ENCODE measurements around the gene SCN10A. TPM values are rescaled to one million over a fixed set of nuclear protein-coding genes. Genes with fewer than 3 reads are reported as not detected.
A peak's percentile ranks its signal among the peaks of the same experiment; 100 is the strongest.

Gene SCN10A
- total RNA-seq, 1 donor from 2014 or later = not detected

- H3K4me1 Mint-ChIP-seq (ENCODE audit: low read depth) = no peaks in the 10 kb centered on the region
- peaks cover 9% of the 10 kb centered on the region for H3K27me3 Mint-ChIP-seq (ENCODE audit: insufficient read depth)
- intact Hi-C loops (cut with micrococcal nuclease) = no loop called here
- no peak overlapping the region for H3K4me3 Mint-ChIP-seq
- no peak overlapping the region for H3K27ac Mint-ChIP-seq
- no peaks in the 10 kb centered on the region for H3K36me3 Mint-ChIP-seq (ENCODE audit: low read depth)
- DNase-seq (ENCODE audit: low spot score) = no peak
- no peaks in the 10 kb centered on the region for H3K9me3 Mint-ChIP-seq
Observed at GRCh38 chr3:38824349-38824748, 8.3 kb upstream of the SCN10A start.

- Mint-ChIP-seq H3K27me3 (ENCODE audit: insufficient read depth) (peaks cover 9% of the 10 kb centered on the region), H3K36me3 (ENCODE audit: low read depth) (no peaks in the 10 kb centered on the region), H3K27ac (no peak overlapping the region), H3K4me1 (ENCODE audit: low read depth) (no peaks in the 10 kb centered on the region), H3K9me3 (no peaks in the 10 kb centered on the region), H3K4me3 (no peak overlapping the region)
- intact Hi-C loops (cut with micrococcal nuclease) = no loop called here
- no peak for DNase-seq (ENCODE audit: low spot score)
Observed at GRCh38 chr3:38823722-38824121, 7.7 kb upstream of the SCN10A start.

GRCh38 chr3:38823186-38823585 lies 7.2 kb upstream of the SCN10A start:
- H3K4me1 Mint-ChIP-seq (ENCODE audit: low read depth) = no peaks in the 10 kb centered on the region
- no peak overlapping the region for H3K4me3 Mint-ChIP-seq
- H3K9me3 Mint-ChIP-seq = no peaks in the 10 kb centered on the region
- intact Hi-C loops (cut with micrococcal nuclease) = no loop called here
- H3K36me3 Mint-ChIP-seq (ENCODE audit: low read depth) = no peaks in the 10 kb centered on the region
- H3K27me3 Mint-ChIP-seq (ENCODE audit: insufficient read depth) = peaks cover 9% of the 10 kb centered on the region
- DNase-seq (ENCODE audit: low spot score) = no peak
- H3K27ac Mint-ChIP-seq = no peak overlapping the region

- Mint-ChIP-seq H3K4me1 (ENCODE audit: low read depth) (no peaks in the 10 kb centered on the region), H3K27ac (no peak overlapping the region), H3K36me3 (ENCODE audit: low read depth) (no peaks in the 10 kb centered on the region), H3K9me3 (no peaks in the 10 kb centered on the region), H3K27me3 (ENCODE audit: insufficient read depth) (no peaks in the 10 kb centered on the region), H3K4me3 (no peak overlapping the region)
- DNase-seq (ENCODE audit: low spot score) = no peak
- intact Hi-C loops (cut with micrococcal nuclease) = no loop called here
Observed at GRCh38 chr3:38811822-38812221, 4.2 kb downstream of the SCN10A start.

DNA sequence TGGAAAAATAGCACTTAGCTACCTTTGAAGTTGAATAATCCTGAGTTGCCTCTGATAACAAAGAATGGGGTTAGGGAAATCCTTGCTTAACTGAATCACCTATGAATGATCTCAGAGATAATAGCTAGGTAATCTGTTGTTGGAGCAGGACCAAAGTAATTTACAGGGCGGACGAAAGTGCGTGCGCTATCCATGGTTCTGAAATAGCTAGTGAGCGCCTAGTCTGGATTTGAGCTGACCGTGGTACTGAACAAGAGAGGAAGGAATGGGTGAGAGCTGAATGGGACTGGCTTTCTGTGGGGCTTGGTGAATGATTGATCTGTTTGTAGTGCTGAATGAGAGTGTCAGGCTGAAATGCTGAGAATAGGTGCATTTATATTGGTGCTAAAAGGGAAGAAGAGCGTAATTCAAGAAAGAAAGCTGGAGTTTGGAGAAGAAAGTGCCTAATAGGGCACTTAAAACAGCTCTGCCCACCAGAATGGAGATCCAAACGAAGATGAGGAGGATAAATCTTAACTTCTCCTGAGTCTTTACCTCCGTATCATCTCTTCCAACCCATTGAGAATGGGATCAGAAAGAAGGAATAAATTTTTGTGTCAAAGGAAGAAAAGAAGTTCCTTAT lies 10.1 kb downstream of the SCN10A start:
- H3K4me1 Mint-ChIP-seq (ENCODE audit: low read depth) = no peaks in the 10 kb centered on the region
- DNase-seq (ENCODE audit: low spot score) = peak; percentile 22
- no peak overlapping the region for H3K4me3 Mint-ChIP-seq
- no peak overlapping the region for H3K27ac Mint-ChIP-seq
- H3K27me3 Mint-ChIP-seq (ENCODE audit: insufficient read depth) = peaks cover 2% of the 10 kb centered on the region
- H3K9me3 Mint-ChIP-seq = peaks cover 3% of the 10 kb centered on the region
- intact Hi-C loops (cut with micrococcal nuclease) = no loop called here
- H3K36me3 Mint-ChIP-seq (ENCODE audit: low read depth) = no peaks in the 10 kb centered on the region

GRCh38 chr3:38805004-38805403 lies 11.0 kb downstream of the SCN10A start:
- H3K36me3 Mint-ChIP-seq (ENCODE audit: low read depth) = no peaks in the 10 kb centered on the region
- H3K27ac Mint-ChIP-seq = no peak overlapping the region
- H3K4me3 Mint-ChIP-seq = no peak overlapping the region
- no peaks in the 10 kb centered on the region for H3K4me1 Mint-ChIP-seq (ENCODE audit: low read depth)
- H3K27me3 Mint-ChIP-seq (ENCODE audit: insufficient read depth) = peaks cover 2% of the 10 kb centered on the region
- intact Hi-C loops (cut with micrococcal nuclease) = no loop called here
- no peak for DNase-seq (ENCODE audit: low spot score)
- H3K9me3 Mint-ChIP-seq = peaks cover 3% of the 10 kb centered on the region

DNA sequence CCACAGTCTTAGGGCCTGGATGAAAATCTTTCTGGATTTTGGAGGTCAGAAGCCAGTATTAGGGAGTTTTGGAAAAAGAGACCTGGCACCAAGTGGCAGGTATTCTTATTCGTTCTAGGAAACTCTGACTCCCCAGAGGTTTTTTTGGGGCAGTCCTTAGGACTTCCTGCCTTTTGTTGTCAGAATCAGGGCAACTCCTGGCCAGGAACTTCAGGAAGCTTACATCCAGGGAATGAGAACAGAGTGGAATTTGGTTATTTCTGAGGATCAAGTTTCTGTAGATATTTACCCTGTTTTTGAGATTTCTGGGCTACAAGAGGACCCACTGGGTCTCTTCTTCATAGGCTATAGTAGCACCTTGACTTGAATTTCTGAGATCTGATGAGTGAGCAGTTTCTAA lies 15.5 kb downstream of the SCN10A start:
- intact Hi-C loops (cut with micrococcal nuclease) = no loop called here
- Mint-ChIP-seq H3K4me1 (ENCODE audit: low read depth) (no peaks in the 10 kb centered on the region), H3K9me3 (no peaks in the 10 kb centered on the region)

DNA sequence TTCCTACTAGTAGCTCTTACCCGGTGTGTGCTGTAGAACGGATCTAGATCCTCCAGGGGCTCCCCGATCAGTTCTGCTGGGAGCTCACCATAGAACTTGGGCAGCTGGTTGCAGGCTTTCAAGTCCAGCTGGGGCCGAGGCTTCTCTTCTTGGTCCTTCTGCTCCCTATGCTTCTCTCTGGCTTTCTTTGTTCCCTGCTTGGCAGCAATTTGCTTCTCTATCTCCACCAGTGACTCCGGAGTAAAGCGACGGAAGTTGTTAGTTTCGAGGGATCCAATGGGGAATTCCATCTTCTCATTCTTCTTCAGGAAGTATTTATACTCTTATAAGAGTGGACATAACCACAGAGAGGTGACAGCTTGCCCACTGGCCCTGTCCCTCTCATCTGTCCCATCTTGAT lies 22.3 kb downstream of the SCN10A start:
- no peaks in the 10 kb centered on the region for H3K9me3 Mint-ChIP-seq
- H3K36me3 Mint-ChIP-seq (ENCODE audit: low read depth) = no peaks in the 10 kb centered on the region
- no peak overlapping the region for H3K4me3 Mint-ChIP-seq
- H3K27me3 Mint-ChIP-seq (ENCODE audit: insufficient read depth) = no peaks in the 10 kb centered on the region
- H3K4me1 Mint-ChIP-seq (ENCODE audit: low read depth) = no peaks in the 10 kb centered on the region
- H3K27ac Mint-ChIP-seq = no peak overlapping the region
- intact Hi-C loops (cut with micrococcal nuclease) = no loop called here
- DNase-seq (ENCODE audit: low spot score) = no peak

More for the DNA sequence above, 15.5 kb downstream of the SCN10A start:
- peaks cover 2% of the 10 kb centered on the region for H3K27me3 Mint-ChIP-seq (ENCODE audit: insufficient read depth)
- DNase-seq (ENCODE audit: low spot score) = no peak
- H3K36me3 Mint-ChIP-seq (ENCODE audit: low read depth) = no peaks in the 10 kb centered on the region
- no peak overlapping the region for H3K4me3 Mint-ChIP-seq
- no peak overlapping the region for H3K27ac Mint-ChIP-seq

- no peak for DNase-seq (ENCODE audit: low spot score)
- H3K9me3 Mint-ChIP-seq = no peaks in the 10 kb centered on the region
- no peaks in the 10 kb centered on the region for H3K4me1 Mint-ChIP-seq (ENCODE audit: low read depth)
- no peak overlapping the region for H3K4me3 Mint-ChIP-seq
- no peaks in the 10 kb centered on the region for H3K36me3 Mint-ChIP-seq (ENCODE audit: low read depth)
- no peak overlapping the region for H3K27ac Mint-ChIP-seq
- no peaks in the 10 kb centered on the region for H3K27me3 Mint-ChIP-seq (ENCODE audit: insufficient read depth)
- intact Hi-C loops (cut with micrococcal nuclease) = no loop called here
Observed at GRCh38 chr3:38792983-38793382, 23.0 kb downstream of the SCN10A start.

DNA sequence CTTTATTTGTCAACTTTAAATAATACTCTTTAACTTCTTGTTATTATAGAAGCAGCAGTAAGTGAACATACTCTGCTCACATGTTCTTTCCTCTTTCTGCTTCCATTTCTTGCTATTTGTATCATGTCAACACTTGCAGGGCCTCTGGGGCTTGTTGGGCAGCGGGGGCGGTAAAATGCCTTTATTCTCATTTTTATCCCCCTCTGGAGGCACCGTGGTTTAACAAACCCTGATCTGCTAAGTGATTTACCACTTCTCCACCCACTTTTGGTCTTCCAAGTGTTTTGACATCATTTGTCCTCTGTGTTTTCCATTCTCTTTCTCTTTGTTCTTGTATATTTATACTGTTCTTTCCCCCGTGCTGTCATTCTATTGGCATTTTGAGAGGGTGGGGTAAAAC lies 33.9 kb downstream of the SCN10A start:
- Mint-ChIP-seq H3K9me3 (no peaks in the 10 kb centered on the region), H3K27me3 (ENCODE audit: insufficient read depth) (peaks cover 10% of the 10 kb centered on the region), H3K4me3 (no peak overlapping the region), H3K4me1 (ENCODE audit: low read depth) (no peaks in the 10 kb centered on the region), H3K36me3 (ENCODE audit: low read depth) (no peaks in the 10 kb centered on the region), H3K27ac (no peak overlapping the region)
- DNase-seq (ENCODE audit: low spot score) = no peak
- intact Hi-C loops (cut with micrococcal nuclease) = no loop called here

GRCh38 chr3:38773528-38773927 lies 42.5 kb downstream of the SCN10A start:
- Mint-ChIP-seq H3K4me3 (no peak overlapping the region), H3K27me3 (ENCODE audit: insufficient read depth) (peaks cover 4% of the 10 kb centered on the region), H3K9me3 (no peaks in the 10 kb centered on the region), H3K4me1 (ENCODE audit: low read depth) (no peaks in the 10 kb centered on the region), H3K36me3 (ENCODE audit: low read depth) (no peaks in the 10 kb centered on the region), H3K27ac (no peak overlapping the region)
- DNase-seq (ENCODE audit: low spot score) = no peak
- intact Hi-C loops (cut with micrococcal nuclease) = no loop called here

DNA sequence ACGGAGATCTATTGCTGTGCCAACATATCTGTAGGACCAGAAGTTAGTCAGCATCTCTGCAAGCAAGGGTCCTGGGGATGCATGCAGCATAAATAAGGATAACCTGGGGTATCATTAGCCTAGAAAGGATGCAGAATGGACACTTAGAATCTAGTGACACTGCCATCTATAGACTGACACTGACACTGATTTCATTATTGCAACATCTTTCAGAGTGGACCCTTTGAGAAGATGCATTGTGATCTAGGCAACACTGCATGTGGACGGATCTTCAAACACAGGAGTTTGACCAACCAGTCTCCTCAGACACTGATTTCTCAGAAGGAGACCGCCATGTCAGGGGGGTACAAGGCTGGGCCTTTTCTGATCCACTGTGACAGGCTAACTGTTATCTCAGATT lies 52.4 kb downstream of the SCN10A start:
- intact Hi-C loops (cut with micrococcal nuclease) = no loop called here
- DNase-seq (ENCODE audit: low spot score) = no peak
- no peak overlapping the region for H3K27ac Mint-ChIP-seq
- no peaks in the 10 kb centered on the region for H3K4me1 Mint-ChIP-seq (ENCODE audit: low read depth)
- H3K9me3 Mint-ChIP-seq = peaks cover 5% of the 10 kb centered on the region
- H3K36me3 Mint-ChIP-seq (ENCODE audit: low read depth) = no peaks in the 10 kb centered on the region
- no peak overlapping the region for H3K4me3 Mint-ChIP-seq
- no peaks in the 10 kb centered on the region for H3K27me3 Mint-ChIP-seq (ENCODE audit: insufficient read depth)

- DNase-seq (ENCODE audit: low spot score) = no peak
- intact Hi-C loops (cut with micrococcal nuclease) = no loop called here
- no peaks in the 10 kb centered on the region for H3K36me3 Mint-ChIP-seq (ENCODE audit: low read depth)
- H3K27me3 Mint-ChIP-seq (ENCODE audit: insufficient read depth) = no peaks in the 10 kb centered on the region
- H3K9me3 Mint-ChIP-seq = peaks cover 5% of the 10 kb centered on the region
- no peaks in the 10 kb centered on the region for H3K4me1 Mint-ChIP-seq (ENCODE audit: low read depth)
- no peak overlapping the region for H3K27ac Mint-ChIP-seq
- no peak overlapping the region for H3K4me3 Mint-ChIP-seq
Observed at GRCh38 chr3:38758557-38758956, 57.5 kb downstream of the SCN10A start.

DNA sequence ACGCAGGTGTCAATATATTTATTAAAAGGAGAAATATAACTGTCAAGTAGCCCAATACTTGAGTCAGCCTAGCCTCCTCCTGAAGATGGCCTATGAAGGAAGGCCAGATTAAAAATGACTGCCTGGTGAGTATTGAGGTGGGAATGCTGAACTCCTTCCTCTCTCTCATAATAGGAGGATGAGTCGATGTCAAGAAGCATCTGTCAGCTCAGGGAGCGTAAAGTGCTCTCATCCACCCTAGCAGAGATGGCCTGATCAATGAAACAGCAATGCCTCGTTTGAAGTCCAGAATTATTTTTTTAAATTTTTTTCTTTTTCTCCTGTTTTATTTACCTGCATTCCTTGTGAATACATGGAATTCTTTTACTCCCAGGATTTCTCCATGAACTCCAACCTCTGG lies 58.3 kb downstream of the SCN10A start:
- Mint-ChIP-seq H3K27me3 (ENCODE audit: insufficient read depth) (no peaks in the 10 kb centered on the region), H3K4me1 (ENCODE audit: low read depth) (no peaks in the 10 kb centered on the region), H3K4me3 (no peak overlapping the region), H3K27ac (no peak overlapping the region), H3K9me3 (peaks cover 5% of the 10 kb centered on the region), H3K36me3 (ENCODE audit: low read depth) (no peaks in the 10 kb centered on the region)
- intact Hi-C loops (cut with micrococcal nuclease) = no loop called here
- no peak for DNase-seq (ENCODE audit: low spot score)
